Measurements from ENCODE around the gene ITGB5. TPM values are rescaled to one million over a fixed set of nuclear protein-coding genes. Genes with fewer than 3 reads are reported as not detected.

The ITGB5 gene
- total and polyA plus RNA-seq, 2 donors (not counting 1 experiment from before 2014, with no cell fraction given) = 99.7 to 196 TPM

GRCh38 chr3:124771083-124771445 is 116.1 kb downstream of the ITGB5 start:
- H3K27me3 ChIP-seq (ENCODE audit: control insufficient read depth, insufficient read depth, low read length) = no peaks in the 10 kb centered on the region
- peaks cover 6% of the 10 kb centered on the region for H3K36me3 ChIP-seq (ENCODE audit: control insufficient read depth, insufficient read depth, low read length)
- H2AFZ ChIP-seq (ENCODE audit: low read length) = no peak overlapping the region
- H3K4me2 ChIP-seq (ENCODE audit: extremely low read depth, insufficient read depth, low read length) = no peak overlapping the region
- no peaks in the 10 kb centered on the region for H3K79me2 ChIP-seq (ENCODE audit: control insufficient read depth, insufficient read depth, low read length)
- no peak overlapping the region for H3K4me3 ChIP-seq (replicated peaks in 1 of 4; ENCODE audit: control extremely low read depth in 1 of 4, insufficient read depth in 1 of 4, low read depth in 3 of 4, low read length in 4 of 4)
- no peak overlapping the region for H3K9ac ChIP-seq (ENCODE audit: insufficient read depth, low read length)
- H3K27ac ChIP-seq (ENCODE audit: insufficient read depth, low read length) = no peak overlapping the region
- no peak for TF ChIP-seq EZH2 (IDR thresholded peaks at IDR 0.05; ENCODE audit: low read length, missing control alignments)
- TF ChIP-seq, protein P1, sequence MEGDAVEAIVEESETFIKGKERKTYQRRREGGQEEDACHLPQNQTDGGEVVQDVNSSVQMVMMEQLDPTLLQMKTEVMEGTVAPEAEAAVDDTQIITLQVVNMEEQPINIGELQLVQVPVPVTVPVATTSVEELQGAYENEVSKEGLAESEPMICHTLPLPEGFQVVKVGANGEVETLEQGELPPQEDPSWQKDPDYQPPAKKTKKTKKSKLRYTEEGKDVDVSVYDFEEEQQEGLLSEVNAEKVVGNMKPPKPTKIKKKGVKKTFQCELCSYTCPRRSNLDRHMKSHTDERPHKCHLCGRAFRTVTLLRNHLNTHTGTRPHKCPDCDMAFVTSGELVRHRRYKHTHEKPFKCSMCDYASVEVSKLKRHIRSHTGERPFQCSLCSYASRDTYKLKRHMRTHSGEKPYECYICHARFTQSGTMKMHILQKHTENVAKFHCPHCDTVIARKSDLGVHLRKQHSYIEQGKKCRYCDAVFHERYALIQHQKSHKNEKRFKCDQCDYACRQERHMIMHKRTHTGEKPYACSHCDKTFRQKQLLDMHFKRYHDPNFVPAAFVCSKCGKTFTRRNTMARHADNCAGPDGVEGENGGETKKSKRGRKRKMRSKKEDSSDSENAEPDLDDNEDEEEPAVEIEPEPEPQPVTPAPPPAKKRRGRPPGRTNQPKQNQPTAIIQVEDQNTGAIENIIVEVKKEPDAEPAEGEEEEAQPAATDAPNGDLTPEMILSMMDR (conservative IDR thresholded peaks at IDR 0.05 in 1 of 2, IDR thresholded peaks at IDR 0.05 in 1 of 2; ENCODE audit: low read depth in 1 of 2, low read length in 2 of 2) = no peak
- DNase-seq (ENCODE audit: low read depth in 2 of 2) = no peak
- H3K9me3 ChIP-seq (ENCODE audit: control insufficient read depth, insufficient read depth, low read depth, low read length) = no peaks in the 10 kb centered on the region
- no peaks in the 10 kb centered on the region for H4K20me1 ChIP-seq (ENCODE audit: control insufficient read depth, extremely low read depth, insufficient read depth, low read length)
- H3K4me1 ChIP-seq (ENCODE audit: control insufficient read depth, extremely low read depth, insufficient read depth, low read length) = peaks cover 30% of the 10 kb centered on the region

DNA sequence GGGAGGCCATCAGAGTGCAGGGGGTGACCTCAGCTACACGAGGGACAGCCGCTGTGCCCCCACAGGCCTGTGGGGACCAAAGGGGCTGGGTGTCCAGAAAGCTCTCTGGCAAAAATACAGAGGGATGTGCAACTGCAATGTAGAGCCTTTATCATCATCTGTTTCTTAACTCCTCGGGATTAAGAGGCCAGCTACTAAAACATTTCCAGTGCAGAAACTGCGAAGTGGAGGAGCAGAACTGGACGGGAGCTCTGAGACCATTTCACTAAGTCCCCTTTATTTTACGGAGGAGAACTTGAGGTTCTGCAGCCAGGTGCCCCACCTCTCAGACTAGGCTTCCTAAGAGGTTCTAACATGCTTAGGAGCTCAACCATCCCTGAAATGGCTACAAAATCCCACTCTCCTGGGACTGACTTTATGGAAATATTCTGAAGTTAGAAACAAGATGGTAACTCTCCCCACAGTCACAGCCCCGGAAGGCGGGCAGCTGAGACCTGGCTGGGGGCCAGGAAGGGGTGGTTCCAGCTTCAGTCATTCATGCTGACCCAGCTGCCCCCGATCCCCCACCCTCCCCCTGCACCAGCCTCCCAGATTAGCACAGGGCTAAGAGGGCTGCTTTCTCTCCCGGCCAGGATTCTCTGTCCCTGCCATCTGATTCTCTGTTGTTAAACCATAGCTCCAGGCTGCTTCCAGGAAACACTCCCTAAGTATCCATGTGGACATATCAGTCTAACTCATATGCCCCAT is 116.7 kb downstream of the ITGB5 start:
- Histone ChIP-seq H3K9ac (ENCODE audit: insufficient read depth, low read length) (no peak overlapping the region), H3K27ac (ENCODE audit: insufficient read depth, low read length) (no peak overlapping the region), H3K9me3 (ENCODE audit: control insufficient read depth, insufficient read depth, low read depth, low read length) (no peaks in the 10 kb centered on the region), H4K20me1 (ENCODE audit: control insufficient read depth, extremely low read depth, insufficient read depth, low read length) (no peaks in the 10 kb centered on the region), H3K4me2 (ENCODE audit: extremely low read depth, insufficient read depth, low read length) (no peak overlapping the region), H3K79me2 (ENCODE audit: control insufficient read depth, insufficient read depth, low read length) (no peaks in the 10 kb centered on the region), H3K4me3 (replicated peaks in 1 of 4; ENCODE audit: control extremely low read depth in 1 of 4, insufficient read depth in 1 of 4, low read depth in 3 of 4, low read length in 4 of 4) (no peak overlapping the region), H3K36me3 (ENCODE audit: control insufficient read depth, insufficient read depth, low read length) (peaks cover 6% of the 10 kb centered on the region), H2AFZ (ENCODE audit: low read length) (no peak overlapping the region), H3K4me1 (ENCODE audit: control insufficient read depth, extremely low read depth, insufficient read depth, low read length) (peaks cover 30% of the 10 kb centered on the region), H3K27me3 (ENCODE audit: control insufficient read depth, insufficient read depth, low read length) (no peaks in the 10 kb centered on the region)
- TF ChIP-seq, protein P1 (conservative IDR thresholded peaks at IDR 0.05 in 1 of 2, IDR thresholded peaks at IDR 0.05 in 1 of 2; ENCODE audit: low read depth in 1 of 2, low read length in 2 of 2) = no peak
- TF ChIP-seq EZH2 (IDR thresholded peaks at IDR 0.05; ENCODE audit: low read length, missing control alignments) = no peak
- DNase-seq (ENCODE audit: low read depth in 2 of 2) = peak in 1 of 2 donors; percentile 14

GRCh38 chr3:124769462-124769861 is 117.7 kb downstream of the ITGB5 start:
- Histone ChIP-seq H3K79me2 (ENCODE audit: control insufficient read depth, insufficient read depth, low read length) (no peaks in the 10 kb centered on the region), H3K36me3 (ENCODE audit: control insufficient read depth, insufficient read depth, low read length) (peaks cover 7% of the 10 kb centered on the region), H3K9ac (ENCODE audit: insufficient read depth, low read length) (no peak overlapping the region), H3K4me1 (ENCODE audit: control insufficient read depth, extremely low read depth, insufficient read depth, low read length) (peaks cover 21% of the 10 kb centered on the region), H4K20me1 (ENCODE audit: control insufficient read depth, extremely low read depth, insufficient read depth, low read length) (no peaks in the 10 kb centered on the region), H3K9me3 (ENCODE audit: control insufficient read depth, insufficient read depth, low read depth, low read length) (no peaks in the 10 kb centered on the region), H2AFZ (ENCODE audit: low read length) (no peak overlapping the region), H3K27ac (ENCODE audit: insufficient read depth, low read length) (no peak overlapping the region), H3K27me3 (ENCODE audit: control insufficient read depth, insufficient read depth, low read length) (no peaks in the 10 kb centered on the region), H3K4me3 (replicated peaks in 1 of 4; ENCODE audit: control extremely low read depth in 1 of 4, insufficient read depth in 1 of 4, low read depth in 3 of 4, low read length in 4 of 4) (no peak overlapping the region), H3K4me2 (ENCODE audit: extremely low read depth, insufficient read depth, low read length) (no peak overlapping the region)
- TF ChIP-seq, protein P1 (conservative IDR thresholded peaks at IDR 0.05 in 1 of 2, IDR thresholded peaks at IDR 0.05 in 1 of 2; ENCODE audit: low read depth in 1 of 2, low read length in 2 of 2) = no peak
- no peak for TF ChIP-seq EZH2 (IDR thresholded peaks at IDR 0.05; ENCODE audit: low read length, missing control alignments)
- no peak for DNase-seq (ENCODE audit: low read depth in 2 of 2)

All from fibroblast of lung (primary cell).